Endodermal cell (in vitro differentiated cells): Measurements from ENCODE around the gene TEX55. TPM values are rescaled to one million over a fixed set of nuclear protein-coding genes. Genes with fewer than 3 reads are reported as not detected.

Experiments
- DNase-seq: peaks from one replicate; pipeline ENCODE4 v3.0.0-alpha.2; 2017
- H3K27ac ChIP-seq: 2 replicates; pipeline ENCODE4 v1.5.1; 2013; ENCODE audit warnings: mild to moderate bottlenecking, low read depth, low read length, moderate library complexity
- H3K27me3 ChIP-seq: 2 replicates; pipeline ENCODE4 v1.6.1; 2013; ENCODE audit warnings: mild to moderate bottlenecking, low read length, moderate library complexity; ENCODE audit not compliant: insufficient read depth, control insufficient read depth, poor library complexity, severe bottlenecking
- H3K36me3 ChIP-seq: 2 replicates; pipeline ENCODE4 v1.7.0; 2013; ENCODE audit warnings: mild to moderate bottlenecking, low read length, moderate library complexity; ENCODE audit not compliant: control insufficient read depth, insufficient read depth
- H3K4me1 ChIP-seq: one replicate; pipeline ENCODE4 v1.7.0; 2013; ENCODE audit warnings: low read length; ENCODE audit not compliant: control insufficient read depth, insufficient read depth
- H3K4me3 ChIP-seq: 2 replicates; pipeline ENCODE4 v1.5.1; 2013; ENCODE audit warnings: mild to moderate bottlenecking, low read length, moderate library complexity
- H3K9ac ChIP-seq: 2 replicates; pipeline ENCODE4 v1.6.1; 2013; ENCODE audit warnings: mild to moderate bottlenecking, low read length, moderate library complexity; ENCODE audit not compliant: poor library complexity, severe bottlenecking; ENCODE audit errors: extremely low read depth
- H3K9me3 ChIP-seq: 2 replicates; pipeline ENCODE4 v1.6.1; 2013; ENCODE audit warnings: mild to moderate bottlenecking, low read length, moderate library complexity; ENCODE audit not compliant: control insufficient read depth
- H3K27ac Mint-ChIP-seq: 2 replicates; pipeline ENCODE4 v1.8.0; 2020; ENCODE audit warnings: mixed read lengths
- H3K27me3 Mint-ChIP-seq: 2 replicates; pipeline ENCODE4 v1.8.0; 2021; ENCODE audit warnings: mild to moderate bottlenecking, mixed read lengths; ENCODE audit not compliant: insufficient read depth
- H3K36me3 Mint-ChIP-seq: 2 replicates; pipeline ENCODE4 v1.8.0; 2020; ENCODE audit warnings: low read depth, mixed read lengths
- H3K4me1 Mint-ChIP-seq: 2 replicates; pipeline ENCODE4 v1.8.0; 2020; ENCODE audit warnings: mixed read lengths
- H3K4me3 Mint-ChIP-seq: 2 replicates; pipeline ENCODE4 v1.8.0; 2020; ENCODE audit warnings: mild to moderate bottlenecking, moderate library complexity, mixed read lengths
- H3K9me3 Mint-ChIP-seq: 2 replicates; pipeline ENCODE4 v1.8.0; 2020; ENCODE audit warnings: mild to moderate bottlenecking, mixed read lengths
- WGBS, 2 experiments: methylation state at CpG; one replicate each; pipeline versions ENCODE4 v1.1.5 to v1.1.7; 2013; ENCODE audit warnings: missing lambda C conversion rate in 2 of 2, mixed read lengths in 1 of 2; ENCODE audit not compliant: insufficient coverage in 1 of 2, insufficient read length in 1 of 2; 5-methylcytosine and 5-hydroxymethylcytosine counted together
- total RNA-seq, 2 donors: library from RNA; stranded (reverse); fragmentation: NEBNext Ultra II Directional in 1 of 2; extraction: Animal tissue kit (Norgen Biotek cat#: 25700) in 1 of 2; gene quantifications; 2 replicates in 1 of 2; 3 replicates in 1 of 2; pipeline ENCODE4 v1.2.1, GENCODE V29; 2021
- TF ChIP-seq, protein P1 (sequence below): fragments of 200-600 bp; sonication (generic); conservative IDR thresholded peaks from 2 replicates; pipeline ENCODE4 v1.5.0; 2021; ENCODE audit warnings: antibody characterized with exemption, mild to moderate bottlenecking

TEX55 gene
- total RNA-seq, 2 donors from 2014 or later: not detected

DNA sequence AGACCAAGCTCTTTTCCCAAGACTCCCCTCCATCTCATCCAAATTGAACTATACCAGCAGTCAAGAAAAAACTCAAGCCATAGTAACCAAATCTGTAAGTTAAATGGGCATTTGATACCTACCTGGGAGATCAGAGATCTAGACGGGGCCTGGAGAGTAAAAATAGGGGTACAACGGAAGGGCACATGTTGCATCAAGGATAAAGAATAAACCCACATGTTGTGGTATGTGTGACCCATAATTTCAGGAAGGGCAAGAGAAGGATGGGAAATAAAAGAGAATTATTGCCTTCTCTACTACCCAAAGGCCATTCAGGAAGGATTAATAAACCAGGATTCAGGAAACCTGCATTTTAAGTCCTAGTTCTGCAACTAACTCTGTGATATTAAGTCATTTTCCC is 1.5 kb downstream of the TEX55 start:
- no peak overlapping the region for H3K4me3 Mint-ChIP-seq
- peaks cover 5% of the 10 kb centered on the region for H3K27me3 Mint-ChIP-seq
- Histone ChIP-seq H3K36me3 (no peaks in the 10 kb centered on the region), H3K4me1 (no peaks in the 10 kb centered on the region), H3K9ac (no peak overlapping the region), H3K27me3 (no peaks in the 10 kb centered on the region), H3K27ac (no peak overlapping the region), H3K4me3 (no peak overlapping the region), H3K9me3 (peaks cover 4% of the 10 kb centered on the region)
- no peaks in the 10 kb centered on the region for H3K36me3 Mint-ChIP-seq
- TF ChIP-seq, protein P1, sequence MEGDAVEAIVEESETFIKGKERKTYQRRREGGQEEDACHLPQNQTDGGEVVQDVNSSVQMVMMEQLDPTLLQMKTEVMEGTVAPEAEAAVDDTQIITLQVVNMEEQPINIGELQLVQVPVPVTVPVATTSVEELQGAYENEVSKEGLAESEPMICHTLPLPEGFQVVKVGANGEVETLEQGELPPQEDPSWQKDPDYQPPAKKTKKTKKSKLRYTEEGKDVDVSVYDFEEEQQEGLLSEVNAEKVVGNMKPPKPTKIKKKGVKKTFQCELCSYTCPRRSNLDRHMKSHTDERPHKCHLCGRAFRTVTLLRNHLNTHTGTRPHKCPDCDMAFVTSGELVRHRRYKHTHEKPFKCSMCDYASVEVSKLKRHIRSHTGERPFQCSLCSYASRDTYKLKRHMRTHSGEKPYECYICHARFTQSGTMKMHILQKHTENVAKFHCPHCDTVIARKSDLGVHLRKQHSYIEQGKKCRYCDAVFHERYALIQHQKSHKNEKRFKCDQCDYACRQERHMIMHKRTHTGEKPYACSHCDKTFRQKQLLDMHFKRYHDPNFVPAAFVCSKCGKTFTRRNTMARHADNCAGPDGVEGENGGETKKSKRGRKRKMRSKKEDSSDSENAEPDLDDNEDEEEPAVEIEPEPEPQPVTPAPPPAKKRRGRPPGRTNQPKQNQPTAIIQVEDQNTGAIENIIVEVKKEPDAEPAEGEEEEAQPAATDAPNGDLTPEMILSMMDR: no peak
- DNase-seq: no peak
- no peak overlapping the region for H3K27ac Mint-ChIP-seq
- WGBS, 2 experiments: 49 to 50% methylated on average over 2 of the region's 2 CpGs
- peaks cover 2% of the 10 kb centered on the region for H3K9me3 Mint-ChIP-seq
- H3K4me1 Mint-ChIP-seq: peaks cover 2% of the 10 kb centered on the region

DNA sequence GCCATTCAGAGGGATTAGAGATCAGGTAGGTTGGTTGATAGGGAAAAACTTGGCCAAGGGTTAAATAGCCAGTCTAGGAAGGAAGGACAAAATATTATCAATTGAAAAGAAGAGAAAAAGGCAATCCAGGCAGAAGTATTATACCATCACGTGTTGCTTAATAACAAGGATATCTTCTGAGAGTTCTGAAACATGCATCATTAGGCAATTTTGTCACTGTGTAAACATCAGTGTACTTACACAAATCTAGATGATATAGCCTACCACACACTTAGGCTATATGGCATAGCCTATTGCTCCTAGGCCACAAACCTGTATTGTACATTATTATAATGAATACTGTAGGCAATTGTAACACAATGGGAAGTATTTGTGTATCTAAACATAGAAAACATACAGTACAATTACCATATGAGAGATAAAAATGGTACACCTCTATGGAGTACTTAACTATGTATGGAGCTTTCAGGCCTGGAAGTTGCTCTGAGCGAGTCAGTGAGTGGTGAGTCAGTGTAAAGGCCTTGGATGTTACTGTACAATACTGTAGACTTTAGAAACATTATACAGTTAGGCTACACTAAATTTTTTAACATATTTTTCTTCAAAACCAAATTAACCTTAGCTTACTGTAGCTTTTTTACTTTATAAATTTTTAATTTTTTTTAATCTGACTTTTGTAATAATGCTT is 2.7 kb downstream of the TEX55 start:
- Mint-ChIP-seq H3K9me3 (peaks cover 14% of the 10 kb centered on the region), H3K27me3 (peaks cover 7% of the 10 kb centered on the region), H3K4me3 (no peak overlapping the region), H3K4me1 (peaks cover 2% of the 10 kb centered on the region), H3K36me3 (peaks cover 3% of the 10 kb centered on the region), H3K27ac (no peak overlapping the region)
- no peak for DNase-seq
- H3K4me1 ChIP-seq: no peaks in the 10 kb centered on the region
- no peak overlapping the region for H3K27ac ChIP-seq
- no peaks in the 10 kb centered on the region for H3K36me3 ChIP-seq
- H3K4me3 ChIP-seq: no peak overlapping the region
- TF ChIP-seq, protein P1: no peak
- H3K9me3 ChIP-seq: peaks cover 16% of the 10 kb centered on the region
- no peaks in the 10 kb centered on the region for H3K27me3 ChIP-seq
- WGBS, 2 experiments: 92 to 100% methylated on average over 1 to 2 of the region's 2 CpGs
- H3K9ac ChIP-seq: no peak overlapping the region

DNA sequence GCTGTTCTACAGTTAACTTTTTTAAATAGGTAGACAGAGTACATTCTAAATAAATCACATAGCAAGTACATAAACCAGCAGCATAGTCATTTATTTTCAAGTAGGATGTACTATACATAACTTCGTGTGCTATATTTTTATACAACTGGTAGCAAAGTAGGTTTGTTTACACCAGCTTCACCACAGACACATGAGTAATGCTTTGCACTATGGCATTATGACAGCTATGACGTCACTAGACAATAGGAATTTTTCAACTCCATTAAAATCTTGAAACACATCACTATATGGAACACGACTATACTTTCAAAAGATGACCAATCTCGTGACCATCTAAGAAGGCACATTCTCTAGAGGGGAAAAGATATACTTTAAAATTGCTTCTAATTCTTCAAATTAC is 3.5 kb downstream of the TEX55 start:
- Mint-ChIP-seq H3K4me1 (peaks cover 2% of the 10 kb centered on the region), H3K36me3 (peaks cover 8% of the 10 kb centered on the region), H3K27me3 (peaks cover 11% of the 10 kb centered on the region), H3K27ac (no peak overlapping the region), H3K4me3 (no peak overlapping the region), H3K9me3 (peaks cover 22% of the 10 kb centered on the region)
- no peak for DNase-seq
- WGBS, 2 experiments: 83% methylated on average over 1 to 4 of the region's 4 CpGs
- Histone ChIP-seq H3K4me3 (no peak overlapping the region), H3K9ac (no peak overlapping the region), H3K36me3 (no peaks in the 10 kb centered on the region), H3K27ac (no peak overlapping the region), H3K27me3 (no peaks in the 10 kb centered on the region), H3K9me3 (peaks cover 21% of the 10 kb centered on the region), H3K4me1 (no peaks in the 10 kb centered on the region)
- TF ChIP-seq, protein P1: no peak
